ENCODE data around the gene DIP2C. TPM values are rescaled to one million over a fixed set of nuclear protein-coding genes. Genes with fewer than 3 reads are reported as not detected.
"Not testable (repeated sequence)": the region's sequence is repeated elsewhere in the genome, so short reads cannot be mapped to it uniquely, and the experiment has no call there.

The DIP2C gene
- total and polyA plus RNA-seq, 3 experiments from 2014 or later: 0.44 to 1.1 (median 0.55) TPM

DNA sequence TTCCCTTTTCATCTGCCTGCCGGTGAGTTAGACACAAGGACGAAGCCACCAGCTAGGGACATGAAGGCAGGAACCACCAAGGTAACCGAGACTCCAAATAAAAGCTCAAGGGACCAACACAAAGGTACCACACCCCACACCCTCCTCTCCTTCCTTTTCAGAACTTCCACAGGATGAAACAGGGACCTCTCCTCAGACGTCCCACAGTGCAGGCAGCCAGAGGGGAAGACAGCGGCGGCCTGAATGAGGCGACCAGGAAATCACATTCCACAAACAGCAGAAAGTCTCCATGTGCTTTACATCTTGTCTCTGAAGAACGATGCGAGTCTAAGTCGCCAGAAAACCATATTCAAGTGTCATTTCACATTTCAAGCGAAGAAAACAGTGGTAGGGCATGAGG lies 97.8 kb downstream of the DIP2C start:
- H3K9me3 ChIP-seq (ENCODE audit: low read length): no peaks in the 10 kb centered on the region
- no peak for DNase-seq
- no peaks in the 10 kb centered on the region for H3K36me3 ChIP-seq (ENCODE audit: insufficient read depth, low read length)
- POLR2A ChIA-PET: no interaction called here
- Mint-ChIP-seq H3K4me3 (no peak overlapping the region), H3K4me1 (no peaks in the 10 kb centered on the region), H3K27me3 (peaks cover 9 to 21% of the 10 kb centered on the region in 2 donors), H3K36me3 (no peaks in the 10 kb centered on the region), H3K27ac (no peak overlapping the region), H3K9me3 (no peaks in the 10 kb centered on the region)
- no peak overlapping the region for H3K4me3 ChIP-seq (ENCODE audit: low read length)
- H3K4me1 ChIP-seq (ENCODE audit: insufficient read depth, low read length): no peaks in the 10 kb centered on the region
- CTCF ChIA-PET: no interaction called here
- peaks cover 4% of the 10 kb centered on the region for H3K27me3 ChIP-seq (ENCODE audit: insufficient read depth, low read length, poor library complexity, severe bottlenecking)
- no peak overlapping the region for H3K27ac ChIP-seq (ENCODE audit: low read depth, low read length)

DNA sequence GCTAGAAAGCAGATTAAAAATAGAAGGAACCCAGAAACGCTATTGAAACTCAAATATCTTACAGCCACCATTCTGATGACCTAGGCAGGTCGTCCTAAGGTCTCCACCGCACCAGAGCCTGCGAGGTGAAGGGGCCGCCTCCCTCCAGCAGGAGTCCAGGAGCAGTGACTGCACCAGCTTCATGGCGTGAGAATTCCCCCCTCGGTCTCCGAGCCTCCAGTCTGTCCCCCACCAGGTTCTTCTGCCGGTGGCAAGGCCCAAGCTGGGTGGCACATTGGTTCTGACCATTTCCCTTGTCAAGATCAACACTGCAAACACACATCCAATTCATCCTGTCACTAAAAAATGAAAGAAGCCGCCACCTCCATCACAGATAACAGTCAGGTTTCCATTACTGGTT lies 98.7 kb downstream of the DIP2C start:
- DNase-seq: no peak
- Mint-ChIP-seq H3K4me1 (no peaks in the 10 kb centered on the region), H3K4me3 (no peak overlapping the region), H3K27me3 (peaks cover 9 to 25% of the 10 kb centered on the region in 2 donors), H3K9me3 (no peaks in the 10 kb centered on the region), H3K27ac (no peak overlapping the region), H3K36me3 (no peaks in the 10 kb centered on the region)
- H3K9me3 ChIP-seq (ENCODE audit: low read length): no peaks in the 10 kb centered on the region
- peaks cover 4% of the 10 kb centered on the region for H3K27me3 ChIP-seq (ENCODE audit: insufficient read depth, low read length, poor library complexity, severe bottlenecking)
- no peak overlapping the region for H3K27ac ChIP-seq (ENCODE audit: low read depth, low read length)
- ChIA-PET POLR2A (no interaction called here), CTCF (no interaction called here)
- H3K4me3 ChIP-seq (ENCODE audit: low read length): no peak overlapping the region
- no peaks in the 10 kb centered on the region for H3K36me3 ChIP-seq (ENCODE audit: insufficient read depth, low read length)
- H3K4me1 ChIP-seq (ENCODE audit: insufficient read depth, low read length): no peaks in the 10 kb centered on the region

DNA sequence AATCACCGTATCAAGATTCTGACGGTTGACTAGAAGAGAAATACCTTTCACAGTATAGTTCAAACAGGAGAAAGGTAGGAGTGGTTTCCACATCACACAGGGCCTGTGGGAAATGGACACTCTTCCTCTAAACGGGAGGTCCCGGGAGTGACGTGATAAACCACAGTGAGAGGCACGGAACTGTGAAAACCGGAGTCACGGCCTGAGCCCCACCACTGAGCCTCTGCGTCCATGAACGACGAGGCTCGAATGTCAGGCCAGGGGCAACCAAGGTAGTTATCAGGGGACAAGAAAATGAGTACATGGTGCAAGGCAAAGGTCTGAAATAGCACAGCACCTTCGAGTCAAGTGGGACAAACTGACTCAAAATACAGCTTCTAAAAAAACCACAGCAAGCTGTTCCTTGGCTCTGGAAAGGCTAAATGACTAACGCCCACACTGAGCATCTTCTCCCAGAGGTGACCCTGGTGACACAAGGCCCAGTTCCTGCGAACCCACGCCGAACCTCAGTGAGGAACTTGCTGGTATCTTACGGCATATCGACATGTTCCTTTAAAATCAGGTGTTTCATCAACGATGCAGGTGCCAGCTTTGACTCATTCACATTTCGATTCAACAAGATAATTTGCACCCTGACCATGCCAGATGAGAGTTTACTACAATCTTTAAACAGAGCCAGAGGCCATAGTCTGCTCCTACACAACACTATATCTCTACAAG lies 99.3 kb downstream of the DIP2C start:
- no peaks in the 10 kb centered on the region for H3K9me3 ChIP-seq (ENCODE audit: low read length)
- H3K27me3 ChIP-seq (ENCODE audit: insufficient read depth, low read length, poor library complexity, severe bottlenecking): peaks cover 4% of the 10 kb centered on the region
- POLR2A ChIA-PET: no interaction called here
- H3K27ac Mint-ChIP-seq: no peak overlapping the region
- no peak overlapping the region for H3K27ac ChIP-seq (ENCODE audit: low read depth, low read length)
- H3K4me3 ChIP-seq (ENCODE audit: low read length): no peak overlapping the region
- H3K36me3 ChIP-seq (ENCODE audit: insufficient read depth, low read length): no peaks in the 10 kb centered on the region
- peaks cover 9 to 25% of the 10 kb centered on the region in 2 donors for H3K27me3 Mint-ChIP-seq
- no peaks in the 10 kb centered on the region for H3K36me3 Mint-ChIP-seq
- CTCF ChIA-PET: no interaction called here
- H3K9me3 Mint-ChIP-seq: no peaks in the 10 kb centered on the region
- H3K4me1 Mint-ChIP-seq: no peaks in the 10 kb centered on the region
- H3K4me1 ChIP-seq (ENCODE audit: insufficient read depth, low read length): no peaks in the 10 kb centered on the region
- DNase-seq: no peak
- H3K4me3 Mint-ChIP-seq: no peak overlapping the region

DNA sequence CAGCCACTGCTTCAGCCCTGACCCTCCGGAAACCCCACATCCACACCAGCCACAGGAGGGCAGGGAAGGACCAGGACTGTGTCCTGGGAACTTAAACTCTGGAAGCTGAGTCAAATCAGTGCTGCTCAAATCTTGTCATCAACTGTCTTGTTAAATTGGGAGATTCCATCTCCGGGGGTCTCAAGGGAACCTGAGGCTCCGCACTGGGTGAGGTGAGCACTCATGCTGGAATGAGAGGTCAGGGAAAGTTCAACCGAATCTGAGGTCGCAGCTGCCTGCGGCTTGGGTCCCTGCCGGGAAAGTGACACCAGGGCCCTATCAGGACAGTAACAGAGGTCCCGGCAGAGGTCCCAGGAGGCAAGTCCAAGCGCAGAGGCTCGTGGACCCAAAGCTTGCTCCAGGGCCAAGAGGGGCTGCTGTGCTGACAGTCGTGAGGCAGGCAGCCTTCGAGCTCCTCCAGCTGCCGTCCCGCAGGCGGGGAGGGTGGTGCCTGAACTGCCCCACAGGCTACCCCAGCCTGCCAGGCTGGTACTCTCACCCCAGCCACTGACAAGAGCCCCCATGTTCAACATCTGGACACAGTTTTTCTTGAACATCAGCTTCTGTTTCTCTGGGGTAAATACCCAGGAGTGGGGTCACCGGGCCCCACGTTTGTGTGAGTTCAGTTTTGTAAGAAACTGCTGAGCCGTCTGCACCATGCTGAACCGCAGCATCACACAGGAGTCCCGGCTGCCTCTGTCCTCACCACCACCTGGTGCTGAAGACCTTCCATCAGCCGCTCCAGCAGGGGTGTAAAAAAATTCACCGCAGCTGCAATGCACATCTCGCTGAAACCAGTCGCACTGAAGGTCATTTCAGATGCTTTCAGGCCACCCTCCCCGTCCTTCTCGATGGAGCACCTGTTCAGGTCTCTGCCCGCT lies 101.0 kb downstream of the DIP2C start:
- DNase-seq: no peak
- H3K27ac ChIP-seq (ENCODE audit: low read depth, low read length): no peak overlapping the region
- Mint-ChIP-seq H3K27me3 (peaks cover 9 to 25% of the 10 kb centered on the region in 2 donors), H3K27ac (no peak overlapping the region), H3K9me3 (no peaks in the 10 kb centered on the region), H3K36me3 (no peaks in the 10 kb centered on the region), H3K4me3 (no peak overlapping the region), H3K4me1 (no peaks in the 10 kb centered on the region)
- no peaks in the 10 kb centered on the region for H3K4me1 ChIP-seq (ENCODE audit: insufficient read depth, low read length)
- CTCF ChIA-PET: no interaction called here
- H3K27me3 ChIP-seq (ENCODE audit: insufficient read depth, low read length, poor library complexity, severe bottlenecking): no peaks in the 10 kb centered on the region
- H3K4me3 ChIP-seq (ENCODE audit: low read length): no peak overlapping the region
- H3K36me3 ChIP-seq (ENCODE audit: insufficient read depth, low read length): no peaks in the 10 kb centered on the region
- POLR2A ChIA-PET: no interaction called here
- no peaks in the 10 kb centered on the region for H3K9me3 ChIP-seq (ENCODE audit: low read length)

DNA sequence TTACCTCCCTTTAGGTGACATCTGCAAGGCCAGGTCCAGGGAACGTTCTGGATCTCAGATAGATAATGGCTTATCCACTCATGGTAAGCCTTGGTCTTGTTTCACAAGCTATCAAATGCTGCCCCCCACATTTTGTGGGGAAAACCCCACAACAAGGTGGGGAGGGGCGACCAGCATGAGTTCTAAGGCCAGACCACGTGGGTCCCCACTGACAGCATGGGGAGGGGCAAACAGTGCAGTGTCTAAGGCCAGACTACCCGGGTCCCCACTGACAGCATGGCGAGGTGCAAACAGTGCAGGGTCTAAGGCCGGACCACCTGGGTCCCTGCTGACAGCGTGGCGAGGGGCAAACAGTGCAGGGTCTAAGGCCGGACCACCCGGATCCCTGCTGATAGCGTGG lies 102.8 kb downstream of the DIP2C start:
- no peak for DNase-seq
- POLR2A ChIA-PET: no interaction called here

DNA sequence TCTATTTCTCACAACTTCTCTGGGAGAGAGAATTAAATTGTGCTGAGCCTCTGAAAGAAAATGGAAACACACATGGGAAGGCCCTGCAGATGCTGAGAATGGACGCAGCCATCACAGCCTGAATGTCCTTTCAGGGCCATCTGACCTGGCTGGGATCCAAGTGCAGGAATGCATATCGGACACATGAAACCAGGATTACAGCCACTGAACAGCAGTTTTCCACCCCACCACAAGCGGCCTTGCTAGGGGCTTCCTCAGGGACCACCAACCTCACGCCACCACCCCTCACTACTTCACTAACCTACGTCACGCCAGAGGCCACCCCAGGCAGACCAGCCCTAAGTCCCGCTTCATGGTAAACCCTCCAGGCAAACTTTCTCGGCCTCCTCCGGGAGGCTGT lies 103.3 kb downstream of the DIP2C start:
- Histone ChIP-seq H3K27me3 (ENCODE audit: insufficient read depth, low read length, poor library complexity, severe bottlenecking) (no peaks in the 10 kb centered on the region), H3K4me1 (ENCODE audit: insufficient read depth, low read length) (no peaks in the 10 kb centered on the region), H3K27ac (ENCODE audit: low read depth, low read length) (no peak overlapping the region), H3K36me3 (ENCODE audit: insufficient read depth, low read length) (no peaks in the 10 kb centered on the region), H3K4me3 (ENCODE audit: low read length) (no peak overlapping the region), H3K9me3 (ENCODE audit: low read length) (no peaks in the 10 kb centered on the region)
- POLR2A ChIA-PET: no interaction called here
- Mint-ChIP-seq H3K4me3 (no peak overlapping the region), H3K4me1 (no peaks in the 10 kb centered on the region), H3K36me3 (no peaks in the 10 kb centered on the region), H3K27me3 (peaks cover 11 to 25% of the 10 kb centered on the region in 2 donors), H3K9me3 (no peaks in the 10 kb centered on the region), H3K27ac (no peak overlapping the region)
- CTCF ChIA-PET: no interaction called here
- DNase-seq: no peak

More for the DNA sequence above, 102.8 kb downstream of the DIP2C start:
- H3K36me3 ChIP-seq (ENCODE audit: insufficient read depth, low read length): no peaks in the 10 kb centered on the region
- H3K4me3 Mint-ChIP-seq: peak overlapping the region in 1 of 7 donors; percentile 54
- no peak overlapping the region for H3K27ac Mint-ChIP-seq
- H3K27me3 Mint-ChIP-seq: peaks cover 13 to 28% of the 10 kb centered on the region in 2 donors
- no peaks in the 10 kb centered on the region for H3K9me3 ChIP-seq (ENCODE audit: low read length)
- H3K36me3 Mint-ChIP-seq: no peaks in the 10 kb centered on the region
- H3K9me3 Mint-ChIP-seq: no peaks in the 10 kb centered on the region
- no peaks in the 10 kb centered on the region for H3K4me1 ChIP-seq (ENCODE audit: insufficient read depth, low read length)
- no peak overlapping the region for H3K27ac ChIP-seq (ENCODE audit: low read depth, low read length)
- CTCF ChIA-PET: no interaction called here
- H3K4me1 Mint-ChIP-seq: no peaks in the 10 kb centered on the region
- H3K4me3 ChIP-seq (ENCODE audit: low read length): no peak overlapping the region
- no peaks in the 10 kb centered on the region for H3K27me3 ChIP-seq (ENCODE audit: insufficient read depth, low read length, poor library complexity, severe bottlenecking)

DNA sequence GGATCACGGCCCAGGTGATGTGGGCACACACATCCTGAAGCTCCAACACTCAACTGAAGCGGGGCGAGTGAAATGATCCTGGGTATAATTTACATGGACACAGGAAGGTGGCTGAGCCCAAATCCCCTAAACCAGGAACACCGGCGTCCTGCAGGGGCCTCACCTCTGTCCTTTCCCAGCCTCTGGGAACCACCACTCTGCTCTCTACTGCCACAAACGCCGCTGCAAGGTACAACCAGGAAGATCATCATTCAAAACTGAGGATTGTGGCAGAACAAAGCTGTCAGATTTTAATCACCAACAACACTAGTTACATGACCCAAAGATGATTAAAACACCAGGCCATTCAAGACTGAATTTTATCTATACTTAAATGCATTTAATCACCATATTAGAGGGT lies 104.0 kb downstream of the DIP2C start:
- H3K9me3 Mint-ChIP-seq: no peaks in the 10 kb centered on the region
- Histone ChIP-seq H3K27ac (ENCODE audit: low read depth, low read length) (no peak overlapping the region), H3K36me3 (ENCODE audit: insufficient read depth, low read length) (no peaks in the 10 kb centered on the region), H3K27me3 (ENCODE audit: insufficient read depth, low read length, poor library complexity, severe bottlenecking) (no peaks in the 10 kb centered on the region), H3K4me3 (ENCODE audit: low read length) (no peak overlapping the region), H3K4me1 (ENCODE audit: insufficient read depth, low read length) (no peaks in the 10 kb centered on the region), H3K9me3 (ENCODE audit: low read length) (no peaks in the 10 kb centered on the region)
- DNase-seq: no peak
- peaks cover 11 to 21% of the 10 kb centered on the region in 2 donors for H3K27me3 Mint-ChIP-seq
- no peak overlapping the region for H3K27ac Mint-ChIP-seq
- CTCF ChIA-PET: no interaction called here
- no peaks in the 10 kb centered on the region for H3K36me3 Mint-ChIP-seq
- POLR2A ChIA-PET: no interaction called here
- H3K4me3 Mint-ChIP-seq: no peak overlapping the region
- no peaks in the 10 kb centered on the region for H3K4me1 Mint-ChIP-seq

DNA sequence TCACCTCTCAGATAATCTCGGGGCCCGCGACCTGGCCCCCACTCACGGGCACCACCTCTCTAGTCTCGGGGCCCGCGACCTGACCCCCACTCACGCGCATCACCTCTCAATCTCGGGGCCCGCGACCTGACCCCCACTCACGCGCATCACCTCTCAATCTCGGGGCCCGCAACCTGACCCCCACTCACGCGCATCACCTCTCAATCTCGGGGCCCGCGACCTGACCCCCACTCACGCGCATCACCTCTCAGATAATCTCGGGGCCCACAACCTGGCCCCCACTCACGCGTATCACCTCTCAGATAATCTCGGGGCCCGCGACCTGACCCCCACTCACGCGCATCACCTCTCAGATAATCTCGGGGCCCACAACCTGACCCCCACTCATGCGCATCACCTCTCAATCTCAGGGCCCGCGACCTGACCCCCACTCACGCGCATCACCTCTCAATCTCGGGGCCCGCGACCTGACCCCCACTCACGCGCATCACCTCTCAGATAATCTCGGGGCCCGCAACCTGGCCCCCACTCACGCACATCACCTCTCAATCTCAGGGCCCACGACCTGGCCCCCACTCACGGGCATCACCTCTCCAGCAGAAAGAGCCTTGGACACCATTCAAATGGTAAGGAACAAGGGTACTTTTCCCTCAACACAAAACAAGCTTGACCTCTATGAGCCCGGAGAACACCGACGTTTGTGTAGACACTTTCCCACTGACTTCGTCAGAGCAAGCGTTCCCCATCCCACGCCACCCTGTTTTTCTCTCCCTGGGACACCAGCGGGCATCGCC lies 104.8 kb downstream of the DIP2C start:
- H3K27ac Mint-ChIP-seq, CTCF ChIA-PET: not testable (repeated sequence)

More for the DNA sequence above, 104.8 kb downstream of the DIP2C start:
- peaks cover 9 to 15% of the 10 kb centered on the region in 2 donors for H3K27me3 Mint-ChIP-seq
- POLR2A ChIA-PET; H3K36me3 ChIP-seq (ENCODE audit: insufficient read depth, low read length); H3K4me1 Mint-ChIP-seq; H3K4me1 ChIP-seq (ENCODE audit: insufficient read depth, low read length); DNase-seq; H3K36me3 Mint-ChIP-seq; H3K27me3 ChIP-seq (ENCODE audit: insufficient read depth, low read length, poor library complexity, severe bottlenecking); H3K9me3 Mint-ChIP-seq; H3K4me3 Mint-ChIP-seq; H3K4me3 ChIP-seq (ENCODE audit: low read length); H3K9me3 ChIP-seq (ENCODE audit: low read length); H3K27ac ChIP-seq (ENCODE audit: low read depth, low read length): not testable (repeated sequence)

All from CD8-positive, alpha-beta memory T cell (primary cell).